WTC11 (cell line): ENCODE data around the gene SEMA4C.

Source experiments
- CREM ChIP-seq: sonication (generic); formaldehyde crosslinking; IDR thresholded peaks from 2 replicates; pipeline ENCODE4 v1.8.1; 2022; ENCODE audit warnings: mild to moderate bottlenecking, missing genetic modification reagents, moderate library complexity
- CTCF ChIP-seq: fragments of 200-600 bp; IDR thresholded peaks from 2 replicates; pipeline ENCODE4 v1.8.0; 2022; ENCODE audit warnings: antibody characterized with exemption
- ELF4 ChIP-seq: sonication (generic); formaldehyde crosslinking; IDR thresholded peaks from 2 replicates; pipeline ENCODE4 v1.8.1; 2022; ENCODE audit warnings: low read depth, mild to moderate bottlenecking, moderate library complexity, missing genetic modification reagents
- ESRRA ChIP-seq: sonication (generic); formaldehyde crosslinking; IDR thresholded peaks from 2 replicates; pipeline ENCODE4 v1.8.1; 2022; ENCODE audit warnings: mild to moderate bottlenecking, missing genetic modification reagents, borderline replicate concordance
- FOXJ3 ChIP-seq: sonication (generic); formaldehyde crosslinking; IDR thresholded peaks from 2 replicates; pipeline ENCODE4 v1.9.0; 2021; ENCODE audit warnings: missing genetic modification reagents, mild to moderate bottlenecking, borderline replicate concordance
- HMGXB4 ChIP-seq: sonication (generic); formaldehyde crosslinking; IDR thresholded peaks from 2 replicates; pipeline ENCODE4 v1.8.1; 2023; ENCODE audit warnings: mild to moderate bottlenecking, moderate library complexity, missing genetic modification reagents
- IRF1 ChIP-seq: sonication (generic); formaldehyde crosslinking; IDR thresholded peaks from 2 replicates; pipeline ENCODE4 v1.8.0; 2023; ENCODE audit warnings: missing genetic modification reagents

GRCh38 chr2:96859681-96860064 is 10.2 kb downstream of the SEMA4C start:
- TF ChIP-seq CTCF = no peak
- no peak for TF ChIP-seq CREM
- no peak for TF ChIP-seq ELF4 (CRISPR knock-in tag)
- TF ChIP-seq HMGXB4 (CRISPR knock-in tag) = no peak
- TF ChIP-seq FOXJ3 (CRISPR knock-in tag) = no peak
- no peak for TF ChIP-seq IRF1 (CRISPR knock-in tag)
- TF ChIP-seq ESRRA (CRISPR knock-in tag) = no peak
